ENCODE data around the gene YBX2.
"Not testable (repeated sequence)": the region's sequence is repeated elsewhere in the genome, so short reads cannot be mapped to it uniquely, and the experiment has no call there.

Gene YBX2

GRCh38 chr17:7262192-7262934, 32.1 kb downstream of the YBX2 start, which contains the start of gene CLDN7:
Gene CLDN7, minus strand, starts transcription at chr17:7262478. Its CDS starts 435 bp downstream, at chr17:7262043.
- no peak for DNase-seq

GRCh38 chr17:7261379-7262191, 32.9 kb downstream of the YBX2 start:
- peak in 1 of 2 donors; percentile 32 for DNase-seq

GRCh38 chr17:7260651-7261378, 33.6 kb downstream of the YBX2 start:
- DNase-seq: peak in 1 of 2 donors; percentile 36

GRCh38 chr17:7260151-7260550, 34.3 kb downstream of the YBX2 start:
- DNase-seq: no peak

- DNase-seq: no peak
Observed at GRCh38 chr17:7259555-7259889, 34.9 kb downstream of the YBX2 start.

- no peak for DNase-seq
Observed at GRCh38 chr17:7258731-7259554, 35.5 kb downstream of the YBX2 start.

- DNase-seq: no peak
Observed at GRCh38 chr17:7256766-7257456, 37.5 kb downstream of the YBX2 start.

- no peak for DNase-seq
Observed at GRCh38 chr17:7254511-7254910, 39.9 kb downstream of the YBX2 start.

GRCh38 chr17:7253082-7253481, 41.4 kb downstream of the YBX2 start:
- no peak for DNase-seq

- DNase-seq: peak; percentile 89 to 91
Observed at GRCh38 chr17:7252176-7253043, 42.0 kb downstream of the YBX2 start, which contains the start of gene ELP5. Gene ELP5, plus strand, starts transcription at chr17:7252215. Its CDS starts 336 bp downstream, at chr17:7252551.

- DNase-seq: peak; percentile 99
Observed at GRCh38 chr17:7251661-7252175, 42.7 kb downstream of the YBX2 start, which contains the start of gene CTDNEP1. Gene CTDNEP1, minus strand, starts transcription at chr17:7251734. Its CDS starts 438 bp downstream, at chr17:7251296.

- DNase-seq: peak; percentile 68 to 74
Observed at GRCh38 chr17:7250695-7251627, 43.5 kb downstream of the YBX2 start.

- DNase-seq: no peak
Observed at GRCh38 chr17:7249830-7250229, 44.6 kb downstream of the YBX2 start.

- no peak for DNase-seq
Observed at GRCh38 chr17:7249214-7249613, 45.2 kb downstream of the YBX2 start.

- no peak for DNase-seq
Observed at GRCh38 chr17:7248796-7249195, 45.6 kb downstream of the YBX2 start.

GRCh38 chr17:7246779-7247178, 47.7 kb downstream of the YBX2 start:
- no peak for DNase-seq

- DNase-seq: not testable (repeated sequence)
Observed at GRCh38 chr17:7243838-7244237, 50.6 kb downstream of the YBX2 start.

- no peak for DNase-seq
Observed at GRCh38 chr17:7243453-7243729, 51.0 kb downstream of the YBX2 start.

- peak; percentile 93 to 94 for DNase-seq
Observed at GRCh38 chr17:7242717-7243452, 51.6 kb downstream of the YBX2 start.
